OCI-LY1 (cell line): Measurements from ENCODE around the gene ZSCAN5A.
A peak's percentile ranks its signal among the peaks of the same experiment; 100 is the strongest.

ENCODE experiments used
- H2AFZ ChIP-seq: fragments of 200-600 bp; sonication (generic), shearing (Covaris generic); 2 replicates; pipeline ENCODE4 v1.6.0; 2014; ENCODE audit warnings: antibody characterized with exemption, mild to moderate bottlenecking, low read length
- H3F3A ChIP-seq: fragments of 200-600 bp; sonication (generic), shearing (Covaris generic); 2 replicates; pipeline ENCODE4 v1.6.0; 2014; ENCODE audit warnings: mild to moderate bottlenecking, antibody characterized with exemption, low read length, moderate library complexity; ENCODE audit not compliant: insufficient read depth
- H3K27ac ChIP-seq: fragments of 200-600 bp; sonication (generic); 2 replicates; pipeline ENCODE4 v1.5.1; 2014; ENCODE audit warnings: low read length, mixed run types, mild to moderate bottlenecking, low read depth; ENCODE audit not compliant: poor library complexity, severe bottlenecking
- H3K27me3 ChIP-seq: fragments of 200-600 bp; sonication (generic); 2 replicates; pipeline ENCODE4 v1.6.0; 2014; ENCODE audit warnings: antibody characterized with exemption, mild to moderate bottlenecking, low read length, moderate library complexity; ENCODE audit not compliant: insufficient read depth
- H3K36me3 ChIP-seq: fragments of 200-600 bp; sonication (generic); 2 replicates; pipeline ENCODE4 v1.6.1; 2014; ENCODE audit warnings: mild to moderate bottlenecking, antibody characterized with exemption, low read length, moderate library complexity, mixed read lengths; ENCODE audit not compliant: insufficient read depth
- H3K4me1 ChIP-seq: fragments of 200-600 bp; sonication (generic); 2 replicates; pipeline ENCODE4 v1.5.1; 2014; ENCODE audit warnings: mild to moderate bottlenecking, low read length, moderate library complexity; ENCODE audit not compliant: insufficient read depth, severe bottlenecking
- H3K4me2 ChIP-seq: fragments of 200-600 bp; sonication (generic), shearing (Covaris generic); 2 replicates; pipeline ENCODE4 v1.6.1; 2014; ENCODE audit warnings: low read length
- H3K4me3 ChIP-seq: fragments of 200-600 bp; sonication (generic); 2 replicates; pipeline ENCODE4 v1.5.1; 2014; ENCODE audit warnings: low read length, low read depth, mild to moderate bottlenecking, mixed read lengths; ENCODE audit not compliant: poor library complexity, severe bottlenecking
- H3K79me2 ChIP-seq: fragments of 200-600 bp; shearing (Covaris generic); 2 replicates; pipeline ENCODE4 v1.6.1; 2016; ENCODE audit warnings: mixed run types, low read length, mixed read lengths; ENCODE audit not compliant: insufficient read depth
- H3K9ac ChIP-seq: fragments of 200-600 bp; sonication (generic), shearing (Covaris generic); 2 replicates; pipeline ENCODE4 v1.6.1; 2014; ENCODE audit warnings: mild to moderate bottlenecking, low read length, mixed read lengths
- H3K9me2 ChIP-seq: fragments of 200-600 bp; sonication (generic), shearing (Covaris generic); 2 replicates; pipeline ENCODE4 v1.6.1; 2014; ENCODE audit warnings: low read depth, mild to moderate bottlenecking, low read length, mixed read lengths
- H3K9me3 ChIP-seq: fragments of 200-600 bp; shearing (Covaris generic); 2 replicates; pipeline ENCODE4 v1.6.1; 2014; ENCODE audit warnings: low read length, mixed read lengths
- H4K20me1 ChIP-seq: fragments of 200-600 bp; sonication (generic), shearing (Covaris generic); 2 replicates; pipeline ENCODE4 v1.6.0; 2016; ENCODE audit warnings: mild to moderate bottlenecking, low read length; ENCODE audit not compliant: insufficient read depth
- EZH2 ChIP-seq: fragments of 200-600 bp; sonication (generic), shearing (Covaris generic); IDR thresholded peaks from 2 replicates; pipeline ENCODE4 v1.8.0; 2017; ENCODE audit warnings: borderline replicate concordance, mixed run types, mild to moderate bottlenecking, antibody characterized with exemption, low read length, moderate library complexity, mixed read lengths
- TF ChIP-seq, protein P1 (sequence below): fragments of 200-600 bp; sonication (generic), shearing (Covaris generic); IDR thresholded peaks from 2 replicates; pipeline ENCODE4 v1.5.1; 2017; ENCODE audit warnings: mild to moderate bottlenecking, antibody characterized with exemption, low read length, moderate library complexity, mixed read lengths

The ZSCAN5A gene

DNA sequence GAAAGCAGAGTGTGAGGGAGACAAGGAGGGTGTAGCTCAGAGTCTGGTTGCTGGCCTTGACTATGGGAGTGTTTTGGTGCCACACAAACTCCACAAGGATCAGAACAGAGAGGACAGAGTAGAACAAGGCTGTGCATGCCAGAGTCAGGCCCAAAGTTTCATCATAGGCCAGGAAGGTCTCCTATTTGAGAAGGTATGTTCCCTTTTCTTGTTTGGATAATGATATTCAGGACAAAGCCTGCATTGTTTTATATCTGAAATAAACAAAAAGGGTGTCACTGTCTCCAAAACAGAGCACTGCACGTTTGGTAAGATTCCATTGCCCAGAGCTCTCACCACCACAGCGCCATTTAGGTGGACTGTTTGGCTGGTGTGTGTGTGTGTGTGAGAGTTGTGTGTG lies 3.1 kb upstream of the ZSCAN5A start:
- Histone ChIP-seq H3K9ac (no peak overlapping the region), H3K9me2 (no peaks in the 10 kb centered on the region), H3K4me2 (no peak overlapping the region), H4K20me1 (no peaks in the 10 kb centered on the region), H3K9me3 (no peaks in the 10 kb centered on the region), H2AFZ (no peak overlapping the region), H3K36me3 (peaks cover 5% of the 10 kb centered on the region), H3K4me3 (no peak overlapping the region), H3K4me1 (peaks cover 25% of the 10 kb centered on the region), H3K79me2 (no peaks in the 10 kb centered on the region), H3K27ac (no peak overlapping the region), H3F3A (no peaks in the 10 kb centered on the region), H3K27me3 (no peaks in the 10 kb centered on the region)
- TF ChIP-seq, protein P1, sequence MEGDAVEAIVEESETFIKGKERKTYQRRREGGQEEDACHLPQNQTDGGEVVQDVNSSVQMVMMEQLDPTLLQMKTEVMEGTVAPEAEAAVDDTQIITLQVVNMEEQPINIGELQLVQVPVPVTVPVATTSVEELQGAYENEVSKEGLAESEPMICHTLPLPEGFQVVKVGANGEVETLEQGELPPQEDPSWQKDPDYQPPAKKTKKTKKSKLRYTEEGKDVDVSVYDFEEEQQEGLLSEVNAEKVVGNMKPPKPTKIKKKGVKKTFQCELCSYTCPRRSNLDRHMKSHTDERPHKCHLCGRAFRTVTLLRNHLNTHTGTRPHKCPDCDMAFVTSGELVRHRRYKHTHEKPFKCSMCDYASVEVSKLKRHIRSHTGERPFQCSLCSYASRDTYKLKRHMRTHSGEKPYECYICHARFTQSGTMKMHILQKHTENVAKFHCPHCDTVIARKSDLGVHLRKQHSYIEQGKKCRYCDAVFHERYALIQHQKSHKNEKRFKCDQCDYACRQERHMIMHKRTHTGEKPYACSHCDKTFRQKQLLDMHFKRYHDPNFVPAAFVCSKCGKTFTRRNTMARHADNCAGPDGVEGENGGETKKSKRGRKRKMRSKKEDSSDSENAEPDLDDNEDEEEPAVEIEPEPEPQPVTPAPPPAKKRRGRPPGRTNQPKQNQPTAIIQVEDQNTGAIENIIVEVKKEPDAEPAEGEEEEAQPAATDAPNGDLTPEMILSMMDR: no peak
- no peak for TF ChIP-seq EZH2

DNA sequence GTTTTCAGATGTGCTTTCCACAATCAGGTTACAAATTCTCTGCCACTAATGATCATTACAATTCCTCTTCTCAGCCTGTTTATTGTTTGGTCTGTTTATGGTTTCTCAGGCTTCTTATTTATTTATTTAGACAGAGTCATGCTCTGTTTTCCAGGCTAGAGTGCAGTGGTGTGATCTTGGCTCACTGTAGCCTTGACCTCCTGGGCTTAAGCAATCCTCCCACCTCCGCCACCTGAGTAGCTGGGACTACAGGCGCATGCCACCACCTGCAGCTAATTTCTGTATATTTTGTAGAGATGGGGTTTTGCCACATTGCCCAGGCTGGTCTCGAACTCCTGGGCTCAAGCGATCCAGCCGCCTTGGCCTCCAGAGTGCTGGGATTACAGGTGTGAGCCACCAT lies 2.1 kb upstream of the ZSCAN5A start:
- H3K27me3 ChIP-seq: no peaks in the 10 kb centered on the region
- no peak overlapping the region for H3K4me3 ChIP-seq
- no peaks in the 10 kb centered on the region for H3K79me2 ChIP-seq
- H4K20me1 ChIP-seq: no peaks in the 10 kb centered on the region
- H3K4me2 ChIP-seq: no peak overlapping the region
- H3K9me2 ChIP-seq: no peaks in the 10 kb centered on the region
- H3K9ac ChIP-seq: no peak overlapping the region
- TF ChIP-seq EZH2: no peak
- TF ChIP-seq, protein P1: no peak
- H2AFZ ChIP-seq: no peak overlapping the region
- H3F3A ChIP-seq: no peaks in the 10 kb centered on the region
- H3K27ac ChIP-seq: no peak overlapping the region
- no peaks in the 10 kb centered on the region for H3K9me3 ChIP-seq
- H3K36me3 ChIP-seq: peaks cover 10% of the 10 kb centered on the region
- peaks cover 18% of the 10 kb centered on the region for H3K4me1 ChIP-seq

DNA sequence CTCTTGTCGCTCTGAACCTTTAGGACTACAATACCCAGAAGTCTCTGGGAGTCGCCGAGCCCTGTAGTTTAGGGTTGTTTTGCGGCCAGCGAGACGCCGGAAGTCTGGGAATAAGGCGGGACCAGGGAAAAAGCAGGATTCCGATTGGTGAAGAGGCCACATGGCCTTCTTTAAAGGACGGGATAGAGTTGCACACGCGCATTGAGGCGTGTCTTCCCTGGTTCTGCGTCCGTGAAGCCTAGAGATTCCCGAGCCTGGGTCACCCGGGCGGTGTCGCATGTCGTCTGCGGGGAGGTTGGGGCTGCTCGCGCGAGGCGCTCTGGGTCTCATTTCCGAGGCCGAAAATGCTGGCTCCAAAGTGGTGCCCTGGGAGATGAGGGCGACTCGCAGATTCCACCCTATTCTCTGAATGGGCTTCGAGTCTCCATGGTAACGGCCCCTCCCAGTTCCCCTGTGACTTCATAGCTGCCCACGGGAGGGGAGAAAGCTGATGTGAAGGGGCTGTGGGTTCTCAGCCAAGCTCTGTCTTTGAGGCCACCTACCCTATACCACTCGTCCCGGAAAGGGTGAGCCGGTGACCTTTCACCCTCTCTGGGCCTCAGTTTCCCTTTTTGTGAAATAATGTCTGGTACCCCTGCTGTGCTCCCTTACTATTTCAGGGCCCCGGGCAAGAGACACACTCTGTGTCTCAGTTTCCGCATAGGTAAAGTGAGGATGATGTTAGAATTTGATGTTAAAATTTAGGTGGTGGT lies 614 bp upstream of the ZSCAN5A start:
- Histone ChIP-seq H3K9me3 (no peaks in the 10 kb centered on the region), H3K4me3 (peak overlapping the region; percentile 70), H3F3A (no peaks in the 10 kb centered on the region), H3K27ac (peak overlapping the region; percentile 91), H2AFZ (peak overlapping the region; percentile 22; the same call in 1 of the 2 replicates), H3K9ac (peak overlapping the region; percentile 71), H3K9me2 (no peaks in the 10 kb centered on the region), H3K79me2 (no peaks in the 10 kb centered on the region), H4K20me1 (no peaks in the 10 kb centered on the region), H3K4me2 (peak overlapping the region; percentile 75), H3K27me3 (no peaks in the 10 kb centered on the region), H3K4me1 (peaks cover 14% of the 10 kb centered on the region), H3K36me3 (peaks cover 10% of the 10 kb centered on the region)
- TF ChIP-seq, protein P1: no peak
- no peak for TF ChIP-seq EZH2
